Heart left ventricle (tissue), 13 donors: ENCODE results near the gene USP22.

Experiments used
- POLR2A ChIP-seq, 2 donors: fragments of 450-650 bp; IDR thresholded peaks; one replicate each; pipeline ENCODE4 v1.6.1; 2017; ENCODE audit warnings: antibody characterized with exemption in 2 of 2, mild to moderate bottlenecking in 2 of 2, moderate library complexity in 2 of 2
- TF ChIP-seq, protein P1 (sequence below), 12 donors: fragments of 200-600 bp; sonication (generic) in 4 of 12; IDR thresholded peaks; one replicate each; pipeline versions ENCODE4 v1.5.0 to v1.8.0; 2018 to 2022; ENCODE audit warnings: antibody characterized with exemption in 12 of 12, mild to moderate bottlenecking in 5 of 12
- donor health status: ischemic (EF 13 %, LVEDD 7.1; RV severe dilation, severe dysfunction).
- donor health status: DM: no; HTN: yes; CAD: no.
- donor health status: DM: no; HTN: no; CAD: no.
- donor health status: ischemic (EF 25% LVEDD 6.9; RV normal size, moderate dysfunction).
- donor health status: ischemic (EF 25% LVEDD 5.7; RV mildly dilated, moderate dysfunction).
- donor health status: ischemic (EF 35%, LVEDD 5.7; RV mildly dilated, moderate dysfunction).
- donor health status: nonischemic (EF 11% LVEDD 7.7; RV severe dilation, severe dysfunction).
- donor health status: DM: yes; HTN: yes; CAD: no.
- donor health status: PGD.
- donor health status: ischemic (EF 29% LVEDD 5.4; RV normal size, mild dysfunction).
- donor health status: nonischemic (EF 23%, LVEDD 6.1; RV moderate dilation, normal function).

DNA sequence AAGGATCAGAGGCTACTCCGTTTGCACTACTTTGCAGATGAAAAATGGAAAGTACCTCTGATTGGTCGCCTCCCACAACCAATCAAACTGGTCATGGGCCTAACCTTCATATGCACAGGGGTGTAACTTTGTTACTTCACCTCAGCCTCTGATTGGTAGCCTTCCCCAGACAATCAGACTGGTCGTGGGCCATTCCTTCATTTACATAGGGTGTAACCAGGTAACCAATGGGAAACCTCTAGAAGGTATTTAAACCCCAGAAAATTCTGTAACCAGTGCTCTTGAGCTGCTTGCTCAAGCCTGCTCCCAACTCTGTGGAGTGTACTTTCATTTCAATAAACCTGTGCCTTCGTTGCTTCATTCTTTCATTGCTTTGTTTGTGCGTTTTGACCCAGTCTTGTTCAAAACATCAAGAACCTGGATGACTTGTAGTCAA, 39.2 kb upstream of the USP22 start:
- TF ChIP-seq POLR2A (IDR thresholded peaks at IDR 0.05) = no peak
- TF ChIP-seq, protein P1, sequence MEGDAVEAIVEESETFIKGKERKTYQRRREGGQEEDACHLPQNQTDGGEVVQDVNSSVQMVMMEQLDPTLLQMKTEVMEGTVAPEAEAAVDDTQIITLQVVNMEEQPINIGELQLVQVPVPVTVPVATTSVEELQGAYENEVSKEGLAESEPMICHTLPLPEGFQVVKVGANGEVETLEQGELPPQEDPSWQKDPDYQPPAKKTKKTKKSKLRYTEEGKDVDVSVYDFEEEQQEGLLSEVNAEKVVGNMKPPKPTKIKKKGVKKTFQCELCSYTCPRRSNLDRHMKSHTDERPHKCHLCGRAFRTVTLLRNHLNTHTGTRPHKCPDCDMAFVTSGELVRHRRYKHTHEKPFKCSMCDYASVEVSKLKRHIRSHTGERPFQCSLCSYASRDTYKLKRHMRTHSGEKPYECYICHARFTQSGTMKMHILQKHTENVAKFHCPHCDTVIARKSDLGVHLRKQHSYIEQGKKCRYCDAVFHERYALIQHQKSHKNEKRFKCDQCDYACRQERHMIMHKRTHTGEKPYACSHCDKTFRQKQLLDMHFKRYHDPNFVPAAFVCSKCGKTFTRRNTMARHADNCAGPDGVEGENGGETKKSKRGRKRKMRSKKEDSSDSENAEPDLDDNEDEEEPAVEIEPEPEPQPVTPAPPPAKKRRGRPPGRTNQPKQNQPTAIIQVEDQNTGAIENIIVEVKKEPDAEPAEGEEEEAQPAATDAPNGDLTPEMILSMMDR (IDR thresholded peaks at IDR 0.05) = no peak
